Adrenal gland (tissue), 12 donors: ENCODE measurements around the gene CHN2. TPM values are rescaled to one million over a fixed set of nuclear protein-coding genes. Genes with fewer than 3 reads are reported as not detected.

ENCODE experiments used
- DNase-seq, 7 donors: peaks; one replicate each; pipeline ENCODE4 v3.0.0-alpha.2; 2019 to 2020
- H3K27ac ChIP-seq, 5 donors: fragments of 200-600 bp; sonication (generic) in 4 of 5; 1 replicate in 3 of 5; 2 replicates in 2 of 5; pipeline versions ENCODE4 v1.5.1 to v1.8.0; 2016 to 2020; ENCODE audit warnings: mild to moderate bottlenecking in 1 of 5
- H3K27me3 ChIP-seq: fragments of 200-600 bp; 2 replicates; pipeline ENCODE4 v1.8.0; 2021
- H3K36me3 ChIP-seq, 2 donors: fragments of 200-600 bp; replicated peaks in 1 of 2; 1 replicate in 1 of 2; 2 replicates in 1 of 2; pipeline versions ENCODE4 v1.5.1 to v1.8.0; 2018 to 2022
- H3K4me1 ChIP-seq, 2 donors: fragments of 200-600 bp; replicated peaks in 1 of 2; 1 replicate in 1 of 2; 2 replicates in 1 of 2; pipeline versions ENCODE4 v1.5.1 to v1.8.0; 2018 to 2021
- H3K4me3 ChIP-seq, 4 donors: fragments of 200-600 bp; sonication (generic) in 3 of 4; one replicate each; pipeline ENCODE4 v1.5.1; 2016 to 2018
- H3K9me3 ChIP-seq, 3 donors: fragments of 200-600 bp; sonication (generic) in 1 of 3; replicated peaks in 1 of 3; 1 replicate in 2 of 3; 2 replicates in 1 of 3; pipeline versions ENCODE4 v1.5.1 to v1.8.0; 2016 to 2021
- POLR2A ChIP-seq, 2 donors: fragments of 450-650 bp; IDR thresholded peaks; one replicate each; pipeline ENCODE4 v1.6.1; 2017; ENCODE audit warnings: antibody characterized with exemption in 2 of 2, mild to moderate bottlenecking in 2 of 2, moderate library complexity in 1 of 2
- WGBS, 4 donors: extraction: QIAGEN DNeasy Blood & Tissue Kit in 2 of 4; methylation state at CpG; one replicate each; pipeline versions ENCODE4 v1.1.5 to v1.1.7; 2013 to 2017; 5-methylcytosine and 5-hydroxymethylcytosine counted together
- intact Hi-C, 2 donors: fragments of 100-400 bp; cut with DNase I; formaldehyde crosslinking; loops; one replicate each; pipeline versions ENCODE4 v1.14.1 to v1.15.0; 2022 to 2023
- polyA plus RNA-seq, 3 donors: library from polyadenylated mRNA; stranded (reverse); fragments of 200-250 nt in 2 of 3; fragments of 350-450 nt in 1 of 3; fragmentation: Illumina TruSeq in 1 of 3; extraction: RNeasy Lipid Tissue Mini Kit (QIAGEN cat#74804) in 1 of 3; gene quantifications; one replicate each; pipeline ENCODE4 v1.2.3, GENCODE V29; 2013 to 2014
- total RNA-seq, 9 donors: library from RNA; depleted of rRNA in 4 of 9; stranded (reverse); fragments of >200 nt in 4 of 9; fragments of 120-200 nt in 1 of 9; fragmentation: NEBNext Ultra II Directional in 1 of 9; extraction: Animal tissue kit (Norgen Biotek cat#: 25700) in 1 of 9; gene quantifications; one replicate each; pipeline versions ENCODE4 v1.1.0 to v1.2.4, GENCODE V29; 2013 to 2023
- TF ChIP-seq, protein P1 (sequence below), 6 experiments: fragments of 450-650 bp in 4 of 6; fragments of 200-600 bp in 2 of 6; sonication (generic) in 1 of 6; IDR thresholded peaks; 1 replicate in 5 of 6; 2 replicates in 1 of 6; pipeline versions ENCODE4 v1.5.1 to v1.8.0; 2016 to 2021; ENCODE audit warnings: antibody characterized with exemption in 6 of 6, mild to moderate bottlenecking in 2 of 6, moderate library complexity in 1 of 6
- donor health status: healthy with polysubstance abuse.
- donor health status: Bipolar disorder and iron deficiency.
- donor health status: DM: yes; HTN: yes; CAD: no.
- donor health status: DM: no; HTN: no; CAD: no.
- donor health status: DM: no; HTN: no; CAD: no.
- donor health status: DM: yes; HTN: yes; CAD: no.

Gene CHN2
- total and polyA plus RNA-seq, 12 donors, result 2.7 to 35.4 (median 11.5) TPM

DNA sequence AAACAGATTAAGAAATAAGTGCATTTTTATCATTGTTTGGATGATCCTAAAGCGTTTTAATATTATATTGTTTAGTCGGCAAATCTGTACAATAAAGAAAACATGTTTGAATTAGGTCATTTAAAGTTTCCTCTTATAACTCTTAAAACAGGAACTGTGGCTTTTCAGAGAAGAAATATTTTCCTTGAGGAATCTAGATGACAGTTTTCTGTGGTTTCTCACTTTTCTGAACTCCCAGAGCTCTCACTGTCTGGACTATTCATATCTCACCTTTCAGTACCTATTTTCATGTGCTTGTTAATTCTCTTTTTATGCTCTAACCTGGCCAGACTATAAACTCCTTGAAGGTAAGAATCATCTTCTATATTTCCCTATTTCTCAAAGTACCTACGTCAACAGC is 135.1 kb downstream of the CHN2 start:
- WGBS, 4 donors, result 58 to 70% (median 63%) methylated on average over 3 of the region's 3 CpGs
- no peaks in the 10 kb centered on the region for H3K27me3 ChIP-seq
- peak overlapping the region in 1 of 5 donors; percentile 7 for H3K27ac ChIP-seq
- no peak for TF ChIP-seq POLR2A (IDR thresholded peaks at IDR 0.05)
- TF ChIP-seq, protein P1, sequence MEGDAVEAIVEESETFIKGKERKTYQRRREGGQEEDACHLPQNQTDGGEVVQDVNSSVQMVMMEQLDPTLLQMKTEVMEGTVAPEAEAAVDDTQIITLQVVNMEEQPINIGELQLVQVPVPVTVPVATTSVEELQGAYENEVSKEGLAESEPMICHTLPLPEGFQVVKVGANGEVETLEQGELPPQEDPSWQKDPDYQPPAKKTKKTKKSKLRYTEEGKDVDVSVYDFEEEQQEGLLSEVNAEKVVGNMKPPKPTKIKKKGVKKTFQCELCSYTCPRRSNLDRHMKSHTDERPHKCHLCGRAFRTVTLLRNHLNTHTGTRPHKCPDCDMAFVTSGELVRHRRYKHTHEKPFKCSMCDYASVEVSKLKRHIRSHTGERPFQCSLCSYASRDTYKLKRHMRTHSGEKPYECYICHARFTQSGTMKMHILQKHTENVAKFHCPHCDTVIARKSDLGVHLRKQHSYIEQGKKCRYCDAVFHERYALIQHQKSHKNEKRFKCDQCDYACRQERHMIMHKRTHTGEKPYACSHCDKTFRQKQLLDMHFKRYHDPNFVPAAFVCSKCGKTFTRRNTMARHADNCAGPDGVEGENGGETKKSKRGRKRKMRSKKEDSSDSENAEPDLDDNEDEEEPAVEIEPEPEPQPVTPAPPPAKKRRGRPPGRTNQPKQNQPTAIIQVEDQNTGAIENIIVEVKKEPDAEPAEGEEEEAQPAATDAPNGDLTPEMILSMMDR (IDR thresholded peaks at IDR 0.05), result no peak
- no peak for DNase-seq
- intact Hi-C loops, result loop anchor here in 1 of 2 donors (10.0 kb wide), 1 partner anchor 135 kb away; the partner anchor contains the start of gene CHN2
- H3K4me1 ChIP-seq, result peaks cover 0 to 9% of the 10 kb centered on the region in 2 donors
- no peak overlapping the region for H3K4me3 ChIP-seq
- no peaks in the 10 kb centered on the region for H3K9me3 ChIP-seq
- no peaks in the 10 kb centered on the region for H3K36me3 ChIP-seq

DNA sequence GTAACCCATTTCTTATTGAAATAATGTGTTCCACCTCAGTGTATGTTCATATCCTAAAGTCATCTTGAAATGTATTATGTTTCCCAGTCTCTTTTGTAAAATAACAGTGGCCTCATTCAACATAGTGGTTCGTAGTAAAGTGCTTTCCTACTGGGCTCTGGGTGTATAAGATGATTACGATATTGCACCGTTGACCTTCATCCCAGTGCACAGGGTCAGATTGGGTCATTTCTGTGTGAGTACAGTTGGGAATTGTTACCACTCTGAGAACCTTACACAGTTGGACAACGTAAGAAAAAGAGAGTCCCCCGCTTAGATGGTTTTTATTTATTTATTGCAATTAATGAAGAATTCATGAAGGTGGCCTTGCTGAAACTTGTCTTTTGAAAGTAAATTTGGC is 135.6 kb downstream of the CHN2 start:
- H3K36me3 ChIP-seq, result no peaks in the 10 kb centered on the region
- TF ChIP-seq, protein P1 (IDR thresholded peaks at IDR 0.05), result no peak
- no peak for TF ChIP-seq POLR2A (IDR thresholded peaks at IDR 0.05)
- H3K4me3 ChIP-seq, result no peak overlapping the region
- no peaks in the 10 kb centered on the region for H3K27me3 ChIP-seq
- H3K4me1 ChIP-seq, result peaks cover 0 to 9% of the 10 kb centered on the region in 2 donors
- peak overlapping the region in 1 of 5 donors; percentile 7 for H3K27ac ChIP-seq
- no peak for DNase-seq
- no peaks in the 10 kb centered on the region for H3K9me3 ChIP-seq
- 69 to 88% (median 79%) methylated on average over 5 of the region's 5 CpGs for WGBS, 4 donors
- intact Hi-C loops, result no loop called here

DNA sequence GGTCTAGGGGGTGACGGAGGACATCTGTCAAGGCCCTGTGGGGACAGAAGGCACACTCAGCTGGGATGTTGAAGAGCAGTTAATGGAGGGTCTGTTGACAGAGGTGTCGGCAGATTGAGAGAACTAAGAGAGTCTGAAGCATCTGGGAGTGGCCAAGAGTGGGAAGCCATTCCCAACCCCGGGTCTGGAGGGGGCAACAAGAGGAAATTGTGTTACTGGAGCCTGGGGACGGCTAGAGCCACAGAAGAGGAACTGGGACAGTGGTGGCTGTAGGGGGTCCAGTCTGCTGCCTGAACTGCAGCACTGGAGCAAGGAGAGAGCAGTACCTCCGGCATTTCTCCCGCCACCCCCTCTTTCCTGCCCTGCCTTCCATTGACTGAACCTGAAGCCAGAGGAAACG is 136.6 kb downstream of the CHN2 start:
- no peak for DNase-seq
- TF ChIP-seq POLR2A (IDR thresholded peaks at IDR 0.05), result no peak
- TF ChIP-seq, protein P1 (IDR thresholded peaks at IDR 0.05), result no peak
- 68 to 90% (median 78%) methylated on average over 7 of the region's 7 CpGs for WGBS, 4 donors

GRCh38 chr7:29332042-29332811 is 137.7 kb downstream of the CHN2 start:
- H3K27me3 ChIP-seq, result no peaks in the 10 kb centered on the region
- H3K9me3 ChIP-seq, result no peaks in the 10 kb centered on the region
- TF ChIP-seq POLR2A (IDR thresholded peaks at IDR 0.05), result no peak
- TF ChIP-seq, protein P1 (IDR thresholded peaks at IDR 0.05), result no peak
- H3K4me3 ChIP-seq, result no peak overlapping the region
- DNase-seq, result no peak
- intact Hi-C loops, result no loop called here
- WGBS, 4 donors, result 75 to 79% (median 76%) methylated on average over 14 of the region's 14 CpGs
- no peaks in the 10 kb centered on the region for H3K36me3 ChIP-seq
- no peak overlapping the region for H3K27ac ChIP-seq
- H3K4me1 ChIP-seq, result peaks cover 0 to 12% of the 10 kb centered on the region in 2 donors

More for the DNA sequence above, 136.6 kb downstream of the CHN2 start:
- H3K4me1 ChIP-seq, result peaks cover 0 to 9% of the 10 kb centered on the region in 2 donors
- H3K27ac ChIP-seq, result no peak overlapping the region
- no peak overlapping the region for H3K4me3 ChIP-seq
- H3K36me3 ChIP-seq, result no peaks in the 10 kb centered on the region
- H3K9me3 ChIP-seq, result no peaks in the 10 kb centered on the region
- intact Hi-C loops, result no loop called here
- no peaks in the 10 kb centered on the region for H3K27me3 ChIP-seq
